ENCODE results near the gene MAP3K13. TPM values are rescaled to one million over a fixed set of nuclear protein-coding genes. Genes with fewer than 3 reads are reported as not detected.
"Not testable (repeated sequence)": the region's sequence is repeated elsewhere in the genome, so short reads cannot be mapped to it uniquely, and the experiment has no call there.

The MAP3K13 gene
- total and polyA plus RNA-seq, 4 donors: 35.3 to 56.3 (median 41.7) TPM

GRCh38 chr3:185460309-185460708 lies 97.4 kb downstream of the MAP3K13 start:
- H3K27me3 ChIP-seq (ENCODE audit: control insufficient read depth, insufficient read depth, low read length): no peaks in the 10 kb centered on the region
- no peaks in the 10 kb centered on the region for H3K4me1 ChIP-seq (ENCODE audit: control insufficient read depth, insufficient read depth, low read length)
- 64% methylated on average over 2 of the region's 5 CpGs for WGBS (ENCODE audit: insufficient coverage)
- peaks cover 9% of the 10 kb centered on the region for H3K36me3 ChIP-seq (ENCODE audit: control insufficient read depth, insufficient read depth, low read length)
- H3K9me3 ChIP-seq (ENCODE audit: control insufficient read depth, insufficient read depth, low read length): no peaks in the 10 kb centered on the region
- H3K27ac ChIP-seq (ENCODE audit: low read depth, low read length): no peak overlapping the region
- H3K4me3 ChIP-seq (ENCODE audit: low read depth, low read length): no peak overlapping the region
- no peak for DNase-seq (ENCODE audit: low read depth in 4 of 6, low spot score in 6 of 6)

- Histone ChIP-seq H3K27me3 (ENCODE audit: control insufficient read depth, insufficient read depth, low read length) (no peaks in the 10 kb centered on the region), H3K9me3 (ENCODE audit: control insufficient read depth, insufficient read depth, low read length) (no peaks in the 10 kb centered on the region), H3K36me3 (ENCODE audit: control insufficient read depth, insufficient read depth, low read length) (peaks cover 9% of the 10 kb centered on the region), H3K4me1 (ENCODE audit: control insufficient read depth, insufficient read depth, low read length) (no peaks in the 10 kb centered on the region), H3K4me3 (ENCODE audit: low read depth, low read length) (no peak overlapping the region), H3K27ac (ENCODE audit: low read depth, low read length) (no peak overlapping the region)
- no peak for DNase-seq (ENCODE audit: low read depth in 4 of 6, low spot score in 6 of 6)
- WGBS (ENCODE audit: insufficient coverage): no CpG with 5 or more reads among the region's 6 CpGs
These were observed 97.9 kb downstream of the MAP3K13 start for GRCh38 chr3:185460719-185461350.

- Histone ChIP-seq H3K4me1 (ENCODE audit: control insufficient read depth, insufficient read depth, low read length) (no peaks in the 10 kb centered on the region), H3K4me3 (ENCODE audit: low read depth, low read length) (no peak overlapping the region), H3K27me3 (ENCODE audit: control insufficient read depth, insufficient read depth, low read length) (no peaks in the 10 kb centered on the region), H3K27ac (ENCODE audit: low read depth, low read length) (no peak overlapping the region), H3K9me3 (ENCODE audit: control insufficient read depth, insufficient read depth, low read length) (no peaks in the 10 kb centered on the region), H3K36me3 (ENCODE audit: control insufficient read depth, insufficient read depth, low read length) (peaks cover 22% of the 10 kb centered on the region)
- no peak for DNase-seq (ENCODE audit: low read depth in 4 of 6, low spot score in 6 of 6)
- 92% methylated on average over 9 of the region's 9 CpGs for WGBS (ENCODE audit: insufficient coverage)
These were observed 102.5 kb downstream of the MAP3K13 start for GRCh38 chr3:185465471-185465870.

GRCh38 chr3:185466123-185466522 lies 103.2 kb downstream of the MAP3K13 start:
- not testable (repeated sequence) for H3K9me3 ChIP-seq (ENCODE audit: control insufficient read depth, insufficient read depth, low read length)
- peaks cover 22% of the 10 kb centered on the region for H3K36me3 ChIP-seq (ENCODE audit: control insufficient read depth, insufficient read depth, low read length)
- WGBS (ENCODE audit: insufficient coverage): 100% methylated on average over 5 of the region's 5 CpGs

GRCh38 chr3:185469542-185469941 lies 106.6 kb downstream of the MAP3K13 start:
- peaks cover 26% of the 10 kb centered on the region for H3K36me3 ChIP-seq (ENCODE audit: control insufficient read depth, insufficient read depth, low read length)

More at GRCh38 chr3:185466123-185466522, 103.2 kb downstream of the MAP3K13 start:
- not testable (repeated sequence) for DNase-seq (ENCODE audit: low read depth in 4 of 6, low spot score in 6 of 6); H3K27ac ChIP-seq (ENCODE audit: low read depth, low read length); H3K4me3 ChIP-seq (ENCODE audit: low read depth, low read length); H3K27me3 ChIP-seq (ENCODE audit: control insufficient read depth, insufficient read depth, low read length); H3K4me1 ChIP-seq (ENCODE audit: control insufficient read depth, insufficient read depth, low read length)

GRCh38 chr3:185470323-185470722 lies 107.4 kb downstream of the MAP3K13 start:
- H3K4me3 ChIP-seq (ENCODE audit: low read depth, low read length): no peak overlapping the region
- H3K4me1 ChIP-seq (ENCODE audit: control insufficient read depth, insufficient read depth, low read length): no peaks in the 10 kb centered on the region
- no peaks in the 10 kb centered on the region for H3K9me3 ChIP-seq (ENCODE audit: control insufficient read depth, insufficient read depth, low read length)
- peaks cover 30% of the 10 kb centered on the region for H3K36me3 ChIP-seq (ENCODE audit: control insufficient read depth, insufficient read depth, low read length)
- 50% methylated on average over 1 of the region's 3 CpGs for WGBS (ENCODE audit: insufficient coverage)
- H3K27me3 ChIP-seq (ENCODE audit: control insufficient read depth, insufficient read depth, low read length): no peaks in the 10 kb centered on the region
- no peak for DNase-seq (ENCODE audit: low read depth in 4 of 6, low spot score in 6 of 6)
- H3K27ac ChIP-seq (ENCODE audit: low read depth, low read length): no peak overlapping the region

More at GRCh38 chr3:185469542-185469941, 106.6 kb downstream of the MAP3K13 start:
- Histone ChIP-seq H3K9me3 (ENCODE audit: control insufficient read depth, insufficient read depth, low read length) (no peaks in the 10 kb centered on the region), H3K27me3 (ENCODE audit: control insufficient read depth, insufficient read depth, low read length) (no peaks in the 10 kb centered on the region), H3K4me1 (ENCODE audit: control insufficient read depth, insufficient read depth, low read length) (no peaks in the 10 kb centered on the region), H3K4me3 (ENCODE audit: low read depth, low read length) (no peak overlapping the region), H3K27ac (ENCODE audit: low read depth, low read length) (no peak overlapping the region)
- DNase-seq (ENCODE audit: low read depth in 4 of 6, low spot score in 6 of 6): no peak
- WGBS (ENCODE audit: insufficient coverage): 75% methylated on average over 1 of the region's 3 CpGs

GRCh38 chr3:185473290-185473815 lies 110.4 kb downstream of the MAP3K13 start:
- H3K27me3 ChIP-seq (ENCODE audit: control insufficient read depth, insufficient read depth, low read length): no peaks in the 10 kb centered on the region
- H3K27ac ChIP-seq (ENCODE audit: low read depth, low read length): no peak overlapping the region
- 95% methylated on average over 14 of the region's 15 CpGs for WGBS (ENCODE audit: insufficient coverage)
- H3K36me3 ChIP-seq (ENCODE audit: control insufficient read depth, insufficient read depth, low read length): peaks cover 25% of the 10 kb centered on the region
- DNase-seq (ENCODE audit: low read depth in 4 of 6, low spot score in 6 of 6): no peak
- no peaks in the 10 kb centered on the region for H3K9me3 ChIP-seq (ENCODE audit: control insufficient read depth, insufficient read depth, low read length)
- no peaks in the 10 kb centered on the region for H3K4me1 ChIP-seq (ENCODE audit: control insufficient read depth, insufficient read depth, low read length)
- H3K4me3 ChIP-seq (ENCODE audit: low read depth, low read length): no peak overlapping the region

- not testable (repeated sequence) for H3K27me3 ChIP-seq (ENCODE audit: control insufficient read depth, insufficient read depth, low read length); H3K4me3 ChIP-seq (ENCODE audit: low read depth, low read length); DNase-seq (ENCODE audit: low read depth in 4 of 6, low spot score in 6 of 6); H3K27ac ChIP-seq (ENCODE audit: low read depth, low read length); H3K4me1 ChIP-seq (ENCODE audit: control insufficient read depth, insufficient read depth, low read length); H3K9me3 ChIP-seq (ENCODE audit: control insufficient read depth, insufficient read depth, low read length)
- peaks cover 24% of the 10 kb centered on the region for H3K36me3 ChIP-seq (ENCODE audit: control insufficient read depth, insufficient read depth, low read length)
- WGBS (ENCODE audit: insufficient coverage): no CpG with 5 or more reads among the region's 6 CpGs
These were observed 112.0 kb downstream of the MAP3K13 start for GRCh38 chr3:185474922-185475321.

- Histone ChIP-seq H3K9me3 (ENCODE audit: control insufficient read depth, insufficient read depth, low read length) (no peaks in the 10 kb centered on the region), H3K4me3 (ENCODE audit: low read depth, low read length) (no peak overlapping the region), H3K4me1 (ENCODE audit: control insufficient read depth, insufficient read depth, low read length) (no peaks in the 10 kb centered on the region), H3K27ac (ENCODE audit: low read depth, low read length) (no peak overlapping the region), H3K27me3 (ENCODE audit: control insufficient read depth, insufficient read depth, low read length) (no peaks in the 10 kb centered on the region), H3K36me3 (ENCODE audit: control insufficient read depth, insufficient read depth, low read length) (peaks cover 32% of the 10 kb centered on the region)
- WGBS (ENCODE audit: insufficient coverage): 67% methylated on average over 1 of the region's 3 CpGs
- DNase-seq (ENCODE audit: low read depth in 4 of 6, low spot score in 6 of 6): peak in 1 of 6 donors; percentile 51
These were observed 114.4 kb downstream of the MAP3K13 start for GRCh38 chr3:185477316-185477715.

- DNase-seq (ENCODE audit: low read depth in 4 of 6, low spot score in 6 of 6): no peak
- Histone ChIP-seq H3K4me3 (ENCODE audit: low read depth, low read length) (no peak overlapping the region), H3K27me3 (ENCODE audit: control insufficient read depth, insufficient read depth, low read length) (no peaks in the 10 kb centered on the region), H3K4me1 (ENCODE audit: control insufficient read depth, insufficient read depth, low read length) (no peaks in the 10 kb centered on the region), H3K27ac (ENCODE audit: low read depth, low read length) (no peak overlapping the region), H3K9me3 (ENCODE audit: control insufficient read depth, insufficient read depth, low read length) (no peaks in the 10 kb centered on the region), H3K36me3 (ENCODE audit: control insufficient read depth, insufficient read depth, low read length) (peaks cover 20% of the 10 kb centered on the region)
- WGBS (ENCODE audit: insufficient coverage): no CpG with 5 or more reads among the region's 2 CpGs
These were observed 116.5 kb downstream of the MAP3K13 start for GRCh38 chr3:185479373-185479945.
